ENCODE data around the gene FGF12.

DNA sequence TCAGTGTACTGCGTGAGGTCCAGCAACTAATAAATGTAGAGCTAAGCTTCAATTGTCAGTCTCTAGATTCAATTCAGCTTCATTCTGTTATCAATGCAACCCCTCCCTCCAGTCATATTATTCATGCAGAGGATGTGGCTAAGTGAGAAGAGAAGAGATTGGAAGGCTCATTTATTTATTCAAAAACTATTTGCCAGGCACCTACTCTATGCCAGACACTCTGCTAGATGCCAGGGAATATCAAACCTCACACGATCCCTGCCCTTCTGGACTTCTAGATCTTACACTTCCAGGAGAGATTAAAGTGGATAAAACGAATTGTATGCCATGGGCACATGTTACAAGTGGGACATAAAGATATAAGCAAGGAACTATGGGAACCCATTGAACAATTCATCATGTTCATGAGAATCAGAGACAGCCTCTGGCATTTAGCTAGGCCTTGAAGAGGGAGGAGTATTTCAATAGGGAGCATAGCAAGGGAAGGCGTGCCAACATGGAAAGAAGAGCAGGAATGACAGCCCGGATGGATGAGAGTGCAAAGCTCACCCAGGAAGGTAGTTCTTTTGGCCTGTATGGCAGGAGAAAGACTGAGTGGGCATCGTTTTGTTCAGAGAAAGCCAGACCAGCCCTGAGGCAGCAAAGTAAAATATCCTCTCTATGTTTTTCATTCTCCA is 75.4 kb downstream of the FGF12 start:
- TF ChIP-seq, protein P1, sequence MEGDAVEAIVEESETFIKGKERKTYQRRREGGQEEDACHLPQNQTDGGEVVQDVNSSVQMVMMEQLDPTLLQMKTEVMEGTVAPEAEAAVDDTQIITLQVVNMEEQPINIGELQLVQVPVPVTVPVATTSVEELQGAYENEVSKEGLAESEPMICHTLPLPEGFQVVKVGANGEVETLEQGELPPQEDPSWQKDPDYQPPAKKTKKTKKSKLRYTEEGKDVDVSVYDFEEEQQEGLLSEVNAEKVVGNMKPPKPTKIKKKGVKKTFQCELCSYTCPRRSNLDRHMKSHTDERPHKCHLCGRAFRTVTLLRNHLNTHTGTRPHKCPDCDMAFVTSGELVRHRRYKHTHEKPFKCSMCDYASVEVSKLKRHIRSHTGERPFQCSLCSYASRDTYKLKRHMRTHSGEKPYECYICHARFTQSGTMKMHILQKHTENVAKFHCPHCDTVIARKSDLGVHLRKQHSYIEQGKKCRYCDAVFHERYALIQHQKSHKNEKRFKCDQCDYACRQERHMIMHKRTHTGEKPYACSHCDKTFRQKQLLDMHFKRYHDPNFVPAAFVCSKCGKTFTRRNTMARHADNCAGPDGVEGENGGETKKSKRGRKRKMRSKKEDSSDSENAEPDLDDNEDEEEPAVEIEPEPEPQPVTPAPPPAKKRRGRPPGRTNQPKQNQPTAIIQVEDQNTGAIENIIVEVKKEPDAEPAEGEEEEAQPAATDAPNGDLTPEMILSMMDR (IDR thresholded peaks at IDR 0.05; ENCODE audit: low read depth, low read length, poor library complexity, severe bottlenecking), result no peak
- no peak for TF ChIP-seq EZH2phosphoT487 (IDR thresholded peaks at IDR 0.05; ENCODE audit: borderline replicate concordance, low read length)

Data from DOHH2 (cell line).